Measurements from ENCODE around the gene PARP3. TPM values are rescaled to one million over a fixed set of nuclear protein-coding genes. Genes with fewer than 3 reads are reported as not detected.
A peak's percentile ranks its signal among the peaks of the same experiment; 100 is the strongest.

The PARP3 gene
- total RNA-seq, 1 donor from 2014 or later = 14.3 TPM

DNA sequence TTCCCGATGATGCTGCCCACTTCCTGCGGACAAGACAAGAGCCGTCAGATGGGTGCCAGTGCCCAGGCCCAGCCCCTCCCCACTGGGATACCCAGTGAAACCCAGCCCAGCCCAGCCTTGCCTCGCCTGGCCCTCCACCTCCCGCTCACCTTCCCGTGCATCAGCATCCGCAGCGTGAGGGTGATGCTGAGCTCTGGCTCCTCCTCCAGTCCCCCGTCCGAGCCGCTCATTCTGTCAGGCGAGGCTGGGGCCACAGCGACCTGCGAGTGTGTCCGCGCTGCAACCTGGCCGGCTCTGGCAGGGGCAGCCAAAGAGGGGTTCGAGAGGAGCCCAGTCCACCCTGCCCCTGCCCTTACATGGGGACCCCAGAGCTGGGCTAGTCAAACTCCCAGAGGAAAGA is 18.8 kb downstream of the PARP3 start:
- Histone ChIP-seq H3K4me1 (peaks cover 64% of the 10 kb centered on the region), H3K27me3 (ENCODE audit: low read depth) (no peaks in the 10 kb centered on the region), H3K36me3 (peaks cover 39% of the 10 kb centered on the region), H3K9me3 (replicated peaks) (no peaks in the 10 kb centered on the region), H3K4me3 (no peak overlapping the region), H3K27ac (replicated peaks) (peak overlapping the region; percentile 86)
- intact Hi-C loops (cut with micrococcal nuclease) = no loop called here
- TF ChIP-seq, protein P1, sequence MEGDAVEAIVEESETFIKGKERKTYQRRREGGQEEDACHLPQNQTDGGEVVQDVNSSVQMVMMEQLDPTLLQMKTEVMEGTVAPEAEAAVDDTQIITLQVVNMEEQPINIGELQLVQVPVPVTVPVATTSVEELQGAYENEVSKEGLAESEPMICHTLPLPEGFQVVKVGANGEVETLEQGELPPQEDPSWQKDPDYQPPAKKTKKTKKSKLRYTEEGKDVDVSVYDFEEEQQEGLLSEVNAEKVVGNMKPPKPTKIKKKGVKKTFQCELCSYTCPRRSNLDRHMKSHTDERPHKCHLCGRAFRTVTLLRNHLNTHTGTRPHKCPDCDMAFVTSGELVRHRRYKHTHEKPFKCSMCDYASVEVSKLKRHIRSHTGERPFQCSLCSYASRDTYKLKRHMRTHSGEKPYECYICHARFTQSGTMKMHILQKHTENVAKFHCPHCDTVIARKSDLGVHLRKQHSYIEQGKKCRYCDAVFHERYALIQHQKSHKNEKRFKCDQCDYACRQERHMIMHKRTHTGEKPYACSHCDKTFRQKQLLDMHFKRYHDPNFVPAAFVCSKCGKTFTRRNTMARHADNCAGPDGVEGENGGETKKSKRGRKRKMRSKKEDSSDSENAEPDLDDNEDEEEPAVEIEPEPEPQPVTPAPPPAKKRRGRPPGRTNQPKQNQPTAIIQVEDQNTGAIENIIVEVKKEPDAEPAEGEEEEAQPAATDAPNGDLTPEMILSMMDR (IDR thresholded peaks at IDR 0.05; ENCODE audit: borderline replicate concordance) = no peak
- DNase-seq = no peak

DNA sequence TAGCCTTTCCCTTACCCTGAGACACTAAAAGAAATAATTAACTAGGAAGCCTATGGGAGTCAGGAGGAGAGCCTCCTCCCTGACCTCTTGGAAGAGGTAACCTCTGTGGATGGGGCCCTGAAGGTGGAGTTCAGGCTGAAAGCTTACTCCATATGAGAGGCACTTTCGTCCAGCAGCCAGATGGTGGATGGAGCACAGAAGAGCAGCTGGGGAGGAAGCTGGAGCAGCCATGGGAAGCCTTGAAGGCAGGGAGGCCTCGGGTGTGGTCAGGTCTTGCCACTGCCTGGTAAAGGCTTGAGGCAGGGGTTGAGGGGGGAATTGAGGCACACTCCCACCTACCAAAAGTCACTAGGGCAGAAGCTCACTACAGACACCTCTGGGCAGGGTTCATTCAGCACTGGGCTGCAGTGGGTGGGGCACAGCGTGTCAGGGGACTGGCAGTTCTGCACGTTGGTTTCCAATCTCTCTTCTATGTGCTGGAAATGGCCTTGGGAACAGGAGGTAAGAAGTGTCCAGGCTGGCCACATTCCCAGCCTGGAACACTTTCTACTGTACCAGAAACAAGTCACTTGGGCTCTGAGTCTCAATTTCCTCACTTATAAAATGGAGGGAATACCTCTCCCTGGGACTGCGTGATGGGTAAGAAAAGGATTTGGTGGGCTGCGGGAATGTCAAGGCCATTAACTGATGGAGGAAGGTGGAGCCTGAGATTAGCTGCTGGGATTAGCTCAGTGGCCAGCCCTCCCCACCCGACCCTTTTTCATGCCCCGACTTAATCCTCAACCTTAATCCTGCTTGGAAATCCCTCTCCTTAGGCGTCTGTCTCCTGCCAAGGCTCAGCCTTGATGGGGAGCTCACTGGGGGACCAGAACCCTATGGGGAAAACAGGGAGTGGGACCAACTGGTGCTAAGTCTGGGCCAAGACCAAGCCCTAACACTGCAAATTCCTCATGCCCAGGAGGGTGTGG is 19.7 kb downstream of the PARP3 start:
- Histone ChIP-seq H3K4me1 (peaks cover 65% of the 10 kb centered on the region), H3K36me3 (peaks cover 39% of the 10 kb centered on the region), H3K4me3 (no peak overlapping the region), H3K27ac (replicated peaks) (peak overlapping the region; percentile 86), H3K27me3 (ENCODE audit: low read depth) (no peaks in the 10 kb centered on the region), H3K9me3 (replicated peaks) (no peaks in the 10 kb centered on the region)
- DNase-seq = peak; percentile 63
- TF ChIP-seq, protein P1 (IDR thresholded peaks at IDR 0.05; ENCODE audit: borderline replicate concordance) = no peak
- intact Hi-C loops (cut with micrococcal nuclease) = no loop called here

DNA sequence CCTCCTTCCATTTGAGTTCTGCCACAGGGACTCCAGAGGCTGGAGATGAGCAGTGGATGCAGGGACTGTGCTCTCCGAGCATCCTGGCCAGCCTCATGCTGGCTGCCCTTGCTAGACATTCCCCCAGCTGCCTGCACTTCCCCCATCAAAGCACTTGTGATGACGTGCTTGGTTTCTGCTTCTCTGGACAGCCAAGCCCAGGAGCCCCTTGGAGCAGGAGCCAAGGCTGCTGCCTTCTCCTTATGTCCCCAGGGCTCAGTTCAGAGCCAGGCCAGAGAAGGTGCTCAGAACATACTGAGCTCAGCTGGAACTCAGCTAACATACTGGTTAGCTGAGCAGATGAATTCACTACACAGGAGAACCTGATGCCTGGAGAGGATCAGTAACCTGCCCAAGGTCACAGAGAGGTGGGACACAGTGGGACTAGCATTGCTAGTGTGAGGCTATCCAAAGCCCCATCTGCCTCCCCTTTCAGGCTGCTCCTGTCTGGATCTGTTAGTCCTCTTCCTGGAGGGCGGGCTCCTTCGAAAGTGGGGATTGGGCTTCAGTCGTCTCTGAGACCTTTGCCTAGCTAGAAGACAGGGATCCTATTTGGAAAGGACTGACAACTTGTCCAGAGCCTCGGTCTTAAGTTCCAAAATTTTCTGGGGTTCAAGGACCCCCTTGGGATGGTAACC is 20.8 kb downstream of the PARP3 start:
- H3K4me3 ChIP-seq = no peak overlapping the region
- peaks cover 72% of the 10 kb centered on the region for H3K4me1 ChIP-seq
- H3K9me3 ChIP-seq (replicated peaks) = no peaks in the 10 kb centered on the region
- DNase-seq = no peak
- H3K27ac ChIP-seq (replicated peaks) = peak overlapping the region; percentile 86
- no peaks in the 10 kb centered on the region for H3K27me3 ChIP-seq (ENCODE audit: low read depth)
- TF ChIP-seq, protein P1 (IDR thresholded peaks at IDR 0.05; ENCODE audit: borderline replicate concordance) = no peak
- intact Hi-C loops (cut with micrococcal nuclease) = no loop called here
- H3K36me3 ChIP-seq = peaks cover 29% of the 10 kb centered on the region

DNA sequence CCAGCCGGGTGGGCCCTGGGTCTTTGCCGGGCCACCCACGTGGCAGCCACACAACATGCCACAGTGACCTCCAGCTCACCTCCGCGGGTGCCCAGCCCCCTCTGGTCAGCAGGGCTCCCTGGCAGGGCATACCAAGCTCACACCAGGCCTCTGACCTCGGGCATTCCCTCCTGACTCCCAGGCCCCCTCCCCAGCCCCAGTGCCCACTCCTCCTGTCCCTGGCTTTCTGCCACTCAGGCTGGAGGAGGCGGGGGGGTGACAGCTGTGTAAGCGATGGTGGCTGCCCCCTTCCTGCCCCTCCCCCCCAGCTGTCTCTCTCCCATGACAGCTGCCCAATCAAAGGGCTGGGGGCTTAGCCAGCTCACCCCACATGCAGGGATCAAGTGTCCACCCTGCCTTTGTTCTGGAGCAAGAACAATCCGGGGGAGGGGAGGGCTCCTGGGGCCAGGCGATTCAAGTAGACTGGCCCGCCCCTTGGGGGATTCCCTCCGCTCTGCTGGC is 21.8 kb downstream of the PARP3 start:
- Histone ChIP-seq H3K4me1 (peaks cover 81% of the 10 kb centered on the region), H3K36me3 (peaks cover 19% of the 10 kb centered on the region), H3K9me3 (replicated peaks) (no peaks in the 10 kb centered on the region), H3K27ac (replicated peaks) (peak overlapping the region; percentile 86), H3K27me3 (ENCODE audit: low read depth) (no peaks in the 10 kb centered on the region), H3K4me3 (no peak overlapping the region)
- DNase-seq = no peak
- TF ChIP-seq, protein P1 (IDR thresholded peaks at IDR 0.05; ENCODE audit: borderline replicate concordance) = no peak
- intact Hi-C loops (cut with micrococcal nuclease) = no loop called here

DNA sequence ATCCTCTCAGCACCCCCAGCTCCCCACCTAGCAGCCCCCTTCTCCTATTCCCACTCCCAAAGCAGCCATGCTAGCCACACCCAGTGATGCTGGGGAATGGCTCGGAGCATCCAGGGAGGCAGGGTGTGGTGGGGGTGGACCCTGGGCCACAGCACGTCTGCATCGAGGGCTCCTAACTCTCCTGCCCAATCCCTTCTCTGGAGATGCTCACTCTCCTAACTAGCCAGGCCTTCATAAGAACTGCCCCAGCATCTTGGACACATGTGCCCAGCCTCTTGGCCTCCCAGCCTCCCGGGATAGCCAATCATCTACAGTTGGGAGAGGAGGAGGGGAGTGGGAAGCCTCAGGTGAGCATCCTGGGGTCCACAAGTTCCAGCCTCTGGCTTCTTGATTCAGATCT is 22.4 kb downstream of the PARP3 start:
- DNase-seq = no peak
- Histone ChIP-seq H3K36me3 (peaks cover 16% of the 10 kb centered on the region), H3K4me3 (no peak overlapping the region), H3K4me1 (peaks cover 85% of the 10 kb centered on the region), H3K27me3 (ENCODE audit: low read depth) (no peaks in the 10 kb centered on the region), H3K9me3 (replicated peaks) (no peaks in the 10 kb centered on the region), H3K27ac (replicated peaks) (peak overlapping the region; percentile 86)
- TF ChIP-seq, protein P1 (IDR thresholded peaks at IDR 0.05; ENCODE audit: borderline replicate concordance) = no peak
- intact Hi-C loops (cut with micrococcal nuclease) = no loop called here
